T-helper 17 cell (primary cell): ENCODE results near the gene RAPGEF6. TPM values are rescaled to one million over a fixed set of nuclear protein-coding genes. Genes with fewer than 3 reads are reported as not detected.
"Not testable (repeated sequence)": the region's sequence is repeated elsewhere in the genome, so short reads cannot be mapped to it uniquely, and the experiment has no call there.

Experiments used
- ATAC-seq: fragments of 150-1000 bp; cut with Tn5 transposase; 2 replicates; pipeline ENCODE4 v1.10.0; 2021; ENCODE audit warnings: mild to moderate bottlenecking, moderate library complexity
- DNase-seq, 3 donors: peaks; one replicate each; pipeline versions ENCODE4 v3.0.0 to v3.0.0-alpha.2; 2020 to 2021
- H3K9me3 ChIP-seq: one replicate; pipeline ENCODE4 v1.7.0; 2013; ENCODE audit warnings: low read length, mild to moderate bottlenecking; ENCODE audit not compliant: control insufficient read depth, poor library complexity, severe bottlenecking
- H3K27ac Mint-ChIP-seq: one replicate; pipeline ENCODE4 v1.8.0; 2022; ENCODE audit warnings: mild to moderate bottlenecking, moderate library complexity, mixed read lengths
- H3K27me3 Mint-ChIP-seq: one replicate; pipeline ENCODE4 v1.8.0; 2022; ENCODE audit warnings: mixed read lengths
- H3K36me3 Mint-ChIP-seq: one replicate; pipeline ENCODE4 v1.8.0; 2022; ENCODE audit warnings: low read depth, mixed read lengths
- H3K4me1 Mint-ChIP-seq: one replicate; pipeline ENCODE4 v1.8.0; 2022; ENCODE audit warnings: mild to moderate bottlenecking, mixed read lengths
- H3K4me3 Mint-ChIP-seq: one replicate; pipeline ENCODE4 v1.8.0; 2022; ENCODE audit warnings: mild to moderate bottlenecking, moderate library complexity, mixed read lengths
- total RNA-seq, 4 donors: library from RNA in 2 of 4; stranded (reverse) in 2 of 4; gene quantifications; one replicate each; pipeline ENCODE4 v1.2.3 and lab custom pipeline; 2022 to 2026

The RAPGEF6 gene
- total RNA-seq, 2 donors from 2014 or later: 60.7 to 68.7 TPM

GRCh38 chr5:131635684-131636572, 899 bp upstream of the RAPGEF6 start:
- no peaks in the 10 kb centered on the region for H3K36me3 Mint-ChIP-seq
- DNase-seq: no peak
- H3K4me3 Mint-ChIP-seq: peak overlapping the region; percentile 96
- H3K27me3 Mint-ChIP-seq: no peaks in the 10 kb centered on the region
- H3K9me3 ChIP-seq: no peaks in the 10 kb centered on the region
- H3K27ac Mint-ChIP-seq: peak overlapping the region; percentile 98
- H3K4me1 Mint-ChIP-seq: peaks cover 32% of the 10 kb centered on the region
- peak; percentile 6 for ATAC-seq

DNA sequence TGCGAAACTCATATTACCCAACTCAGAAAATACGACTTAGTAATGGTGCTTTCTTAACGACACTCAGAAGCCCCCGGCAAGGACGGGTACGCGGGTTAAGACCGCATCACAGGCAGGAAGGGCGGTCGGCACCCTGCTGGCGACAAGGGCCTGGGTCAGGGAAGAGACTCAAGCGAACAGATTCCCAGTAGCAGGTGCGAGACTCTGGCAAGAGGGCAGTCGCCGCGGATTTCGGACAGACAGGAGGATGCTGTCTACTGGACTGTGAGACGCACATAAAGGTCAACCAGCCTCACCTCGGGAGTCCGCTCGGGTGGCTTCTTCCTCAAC, 398 bp downstream of the RAPGEF6 start:
- Mint-ChIP-seq H3K4me3 (peak overlapping the region; percentile 96), H3K27ac (peak overlapping the region; percentile 98), H3K36me3 (no peaks in the 10 kb centered on the region), H3K4me1 (peaks cover 27% of the 10 kb centered on the region), H3K27me3 (no peaks in the 10 kb centered on the region)
- DNase-seq: peak; percentile 46 to 63 (median 52)
- no peaks in the 10 kb centered on the region for H3K9me3 ChIP-seq
- ATAC-seq: peak; percentile 30

DNA sequence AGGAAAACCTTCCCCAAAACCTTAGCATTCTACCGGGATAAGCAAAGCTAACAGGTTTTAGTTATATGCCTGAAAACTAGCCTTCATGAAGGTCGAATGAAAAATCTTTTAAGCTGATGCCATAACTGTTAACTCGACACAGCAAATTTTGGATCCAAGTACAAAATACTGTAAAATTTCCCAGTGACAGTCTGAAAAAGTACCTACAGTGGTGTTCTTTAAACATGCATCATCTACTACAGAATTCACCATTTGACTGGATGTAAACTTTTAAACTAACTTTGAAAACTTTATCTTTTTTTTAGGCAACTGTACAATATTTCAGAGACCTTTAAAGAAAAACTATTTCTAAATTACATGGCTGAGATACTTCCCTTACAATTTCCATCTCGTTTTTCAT, 791 bp downstream of the RAPGEF6 start:
- Mint-ChIP-seq H3K36me3 (peaks cover under 1% of the 10 kb centered on the region), H3K4me3 (peak overlapping the region; percentile 96), H3K27ac (peak overlapping the region; percentile 98), H3K27me3 (no peaks in the 10 kb centered on the region), H3K4me1 (peaks cover 25% of the 10 kb centered on the region)
- no peak for ATAC-seq
- no peak for DNase-seq
- H3K9me3 ChIP-seq: no peaks in the 10 kb centered on the region

GRCh38 chr5:131633830-131634229, 1.2 kb downstream of the RAPGEF6 start:
- DNase-seq (no peak), ATAC-seq (no peak)
- Mint-ChIP-seq H3K27me3 (no peaks in the 10 kb centered on the region), H3K4me3 (peak overlapping the region; percentile 96), H3K4me1 (peaks cover 29% of the 10 kb centered on the region), H3K27ac (peak overlapping the region; percentile 98), H3K36me3 (peaks cover 3% of the 10 kb centered on the region)
- no peaks in the 10 kb centered on the region for H3K9me3 ChIP-seq

GRCh38 chr5:131630963-131631350, 4.1 kb downstream of the RAPGEF6 start:
- Mint-ChIP-seq H3K4me1 (peaks cover 33% of the 10 kb centered on the region), H3K36me3 (peaks cover 3% of the 10 kb centered on the region), H3K27me3 (no peaks in the 10 kb centered on the region), H3K4me3 (no peak overlapping the region), H3K27ac (no peak overlapping the region)
- no peaks in the 10 kb centered on the region for H3K9me3 ChIP-seq
- no peak for DNase-seq
- no peak for ATAC-seq

DNA sequence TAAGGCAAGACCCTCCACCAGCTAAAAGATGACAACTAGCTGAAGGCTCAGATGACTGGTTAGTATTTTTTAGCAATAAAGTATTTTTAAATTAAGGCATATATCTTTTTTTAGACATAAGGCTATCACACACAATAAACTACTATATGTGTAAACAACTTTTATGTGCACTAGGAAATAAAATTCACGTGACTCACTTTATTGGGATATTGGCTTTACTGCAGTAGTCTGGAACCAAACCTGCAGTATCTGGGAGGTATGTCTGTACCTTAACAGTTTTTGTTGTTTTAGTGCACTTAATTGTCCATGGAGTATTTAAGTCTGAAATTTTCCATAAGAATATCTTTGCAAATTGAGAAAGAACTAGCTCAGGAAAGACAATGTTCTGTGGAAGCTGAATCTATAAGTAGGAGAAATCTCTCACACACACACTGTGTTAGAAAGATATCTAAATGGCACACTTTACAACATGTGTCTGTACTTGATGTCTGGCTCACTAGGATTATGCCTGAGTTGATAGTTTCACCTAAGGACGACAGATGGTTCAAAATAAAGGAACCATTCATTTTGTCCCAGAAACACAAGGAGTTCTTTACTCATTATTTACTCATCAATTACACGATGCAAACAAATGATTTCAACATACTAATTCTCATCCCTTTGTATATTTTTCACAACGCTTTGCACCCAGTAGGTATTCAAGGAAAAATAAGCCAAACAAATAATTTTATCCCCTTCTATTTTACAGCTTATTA, 4.6 kb downstream of the RAPGEF6 start:
- H3K9me3 ChIP-seq: no peaks in the 10 kb centered on the region
- DNase-seq (no peak), ATAC-seq (no peak)
- H3K27ac Mint-ChIP-seq: no peak overlapping the region
- H3K4me1 Mint-ChIP-seq: peaks cover 34% of the 10 kb centered on the region
- no peaks in the 10 kb centered on the region for H3K27me3 Mint-ChIP-seq
- H3K36me3 Mint-ChIP-seq: peaks cover 3% of the 10 kb centered on the region
- no peak overlapping the region for H3K4me3 Mint-ChIP-seq

DNA sequence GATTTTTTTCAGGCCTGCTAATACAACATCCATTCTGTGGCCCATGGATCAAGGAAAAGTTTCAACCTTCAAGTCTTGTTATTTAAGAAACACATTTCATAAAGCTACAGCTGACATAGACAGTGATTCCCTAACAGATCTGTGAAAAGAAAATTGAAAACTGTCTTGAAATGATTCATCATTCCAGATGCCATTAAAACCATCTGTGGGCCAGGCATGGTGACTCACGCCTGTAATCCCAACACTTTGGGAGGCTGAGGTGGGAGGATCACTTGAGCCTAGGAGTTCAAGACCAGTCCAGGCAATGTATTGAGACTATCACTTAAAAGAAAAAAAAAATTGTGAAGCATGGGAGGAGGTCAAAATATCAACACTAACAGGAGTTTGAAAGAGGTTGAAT, 6.0 kb downstream of the RAPGEF6 start:
- Mint-ChIP-seq H3K27me3 (no peaks in the 10 kb centered on the region), H3K4me1 (peaks cover 30% of the 10 kb centered on the region), H3K4me3 (no peak overlapping the region), H3K36me3 (peaks cover 3% of the 10 kb centered on the region), H3K27ac (peak overlapping the region; percentile 74)
- no peak for DNase-seq
- no peak for ATAC-seq
- H3K9me3 ChIP-seq: no peaks in the 10 kb centered on the region

GRCh38 chr5:131627207-131627865, 7.7 kb downstream of the RAPGEF6 start:
- H3K4me3 Mint-ChIP-seq: no peak overlapping the region
- no peaks in the 10 kb centered on the region for H3K9me3 ChIP-seq
- no peak for ATAC-seq
- no peaks in the 10 kb centered on the region for H3K27me3 Mint-ChIP-seq
- DNase-seq: no peak
- peaks cover 5% of the 10 kb centered on the region for H3K36me3 Mint-ChIP-seq
- peaks cover 29% of the 10 kb centered on the region for H3K4me1 Mint-ChIP-seq
- H3K27ac Mint-ChIP-seq: peak overlapping the region; percentile 27

DNA sequence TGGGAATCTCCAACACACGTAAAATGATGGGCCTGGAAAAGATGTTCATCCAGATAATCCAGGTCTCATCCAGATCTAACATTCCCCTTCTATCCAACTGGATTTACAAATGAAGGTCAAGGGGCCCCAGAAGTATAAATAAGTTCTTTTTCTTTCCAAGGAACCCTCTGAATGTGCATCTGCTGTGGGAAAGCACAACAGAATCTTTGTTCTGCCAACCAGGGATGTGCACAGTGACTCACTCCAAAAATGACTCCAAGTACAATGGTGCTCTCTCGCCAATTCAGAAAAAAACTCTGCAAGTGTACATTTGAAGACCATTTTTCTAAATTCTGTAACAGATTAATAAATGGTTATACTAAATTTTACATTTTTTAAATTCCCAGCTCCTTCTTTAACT, 12.4 kb downstream of the RAPGEF6 start:
- Mint-ChIP-seq H3K4me1 (peaks cover 46% of the 10 kb centered on the region), H3K36me3 (peaks cover 2% of the 10 kb centered on the region), H3K27me3 (no peaks in the 10 kb centered on the region), H3K4me3 (no peak overlapping the region), H3K27ac (no peak overlapping the region)
- ATAC-seq (no peak), DNase-seq (no peak)
- no peaks in the 10 kb centered on the region for H3K9me3 ChIP-seq

DNA sequence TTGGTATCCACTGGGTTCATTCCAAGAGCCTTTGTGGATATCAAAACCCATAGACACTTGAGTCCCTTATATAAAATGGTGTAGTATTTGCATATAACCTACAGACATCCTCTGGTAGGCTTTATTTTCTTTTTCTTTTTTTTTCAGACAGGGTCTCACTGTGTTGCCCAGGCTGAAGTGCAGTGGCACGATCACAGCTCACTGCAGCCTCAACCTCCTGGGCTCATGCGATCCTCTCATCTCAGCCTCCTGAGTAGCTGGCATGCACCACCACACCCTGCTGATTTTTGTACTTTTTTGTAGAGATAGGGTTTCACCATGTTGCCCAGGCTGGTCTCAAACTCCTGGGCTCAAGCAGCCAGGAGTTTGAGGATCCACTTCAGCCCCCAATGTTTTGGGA, 13.9 kb downstream of the RAPGEF6 start:
- not testable (repeated sequence) for H3K27ac Mint-ChIP-seq, ATAC-seq, H3K27me3 Mint-ChIP-seq, H3K9me3 ChIP-seq, H3K36me3 Mint-ChIP-seq, DNase-seq, H3K4me3 Mint-ChIP-seq
- H3K4me1 Mint-ChIP-seq: peaks cover 45% of the 10 kb centered on the region

DNA sequence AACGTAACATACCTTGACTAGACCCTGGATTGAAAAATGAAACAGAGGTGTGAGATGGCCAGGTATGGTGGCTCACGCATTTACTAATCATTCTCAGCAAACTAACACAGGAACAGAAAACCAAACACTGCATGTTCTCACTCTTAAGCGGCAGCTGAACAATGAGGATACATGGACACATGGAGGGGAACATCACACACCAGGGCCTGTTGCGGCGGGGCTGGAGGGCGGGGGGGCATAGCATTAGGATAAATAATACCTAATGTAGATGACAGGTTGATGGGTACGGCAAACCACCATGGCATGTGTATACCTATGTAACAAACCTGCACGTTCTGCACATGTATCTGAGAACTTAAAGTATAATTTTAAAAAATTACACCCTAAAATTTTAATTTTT, 15.9 kb downstream of the RAPGEF6 start:
- H3K27ac Mint-ChIP-seq: peak overlapping the region; percentile 47
- H3K36me3 Mint-ChIP-seq: peaks cover 2% of the 10 kb centered on the region
- no peaks in the 10 kb centered on the region for H3K9me3 ChIP-seq
- DNase-seq (no peak), ATAC-seq (no peak)
- no peak overlapping the region for H3K4me3 Mint-ChIP-seq
- no peaks in the 10 kb centered on the region for H3K27me3 Mint-ChIP-seq
- peaks cover 45% of the 10 kb centered on the region for H3K4me1 Mint-ChIP-seq

GRCh38 chr5:131617140-131617822, 17.7 kb downstream of the RAPGEF6 start:
- DNase-seq (no peak), ATAC-seq (no peak)
- H3K36me3 Mint-ChIP-seq: no peaks in the 10 kb centered on the region
- no peaks in the 10 kb centered on the region for H3K27me3 Mint-ChIP-seq
- peaks cover 47% of the 10 kb centered on the region for H3K4me1 Mint-ChIP-seq
- no peak overlapping the region for H3K4me3 Mint-ChIP-seq
- peak overlapping the region; percentile 51 for H3K27ac Mint-ChIP-seq
- H3K9me3 ChIP-seq: no peaks in the 10 kb centered on the region

- no peak overlapping the region for H3K27ac Mint-ChIP-seq
- ATAC-seq: no peak
- H3K27me3 Mint-ChIP-seq: no peaks in the 10 kb centered on the region
- H3K4me1 Mint-ChIP-seq: peaks cover 40% of the 10 kb centered on the region
- no peak for DNase-seq
- no peaks in the 10 kb centered on the region for H3K36me3 Mint-ChIP-seq
- no peaks in the 10 kb centered on the region for H3K9me3 ChIP-seq
- H3K4me3 Mint-ChIP-seq: no peak overlapping the region
These were observed 19.1 kb downstream of the RAPGEF6 start for GRCh38 chr5:131615957-131616356.
